IMR-90 (cell line): Measurements from ENCODE around the gene EXOC6B. TPM values are rescaled to one million over a fixed set of nuclear protein-coding genes. Genes with fewer than 3 reads are reported as not detected.

Experiments
- ATAC-seq: fragments of 200-7000 bp; cut with Tn5 transposase; 2 replicates; pipeline ENCODE4 v1.9.1; 2020; ENCODE audit warnings: low read depth, mild to moderate bottlenecking, moderate library complexity
- BruUV-seq: library from RNA; stranded (reverse); fragments of 400-500 nt; replicated peaks from 2 replicates; lab custom pipeline; 2021; lab: Mats Ljungman, UMichigan
- CTCF ChIA-PET: fragments of 300-600 bp; formaldehyde crosslinking; extraction: SDS; loops from one replicate; lab custom pipeline; 2021; ENCODE audit warnings: antibody characterized with exemption; lab: Yijun Ruan, JAX
- POLR2A ChIA-PET: fragments of 300-600 bp; sonication (Branson Sonifier 250); formaldehyde crosslinking; loops from one replicate; lab custom pipeline; 2022; ENCODE audit warnings: antibody characterized with exemption; ENCODE audit not compliant: unreplicated experiment; lab: Charles Lee
- DNase-seq: peaks from one replicate; pipeline ENCODE4 v3.0.0; 2013
- H2AFZ ChIP-seq: replicated peaks from 2 replicates; pipeline ENCODE3; 2013; ENCODE audit warnings: low read length, mild to moderate bottlenecking; ENCODE audit not compliant: poor library complexity
- H2AK5ac ChIP-seq: 2 replicates; pipeline ENCODE4 v1.6.1; 2013; ENCODE audit warnings: low read depth, low read length, inconsistent platforms
- H2AK9ac ChIP-seq: replicated peaks from 2 replicates; pipeline ENCODE3; 2013; ENCODE audit warnings: mild to moderate bottlenecking, low read depth, low read length, moderate library complexity; ENCODE audit not compliant: poor library complexity
- H2BK120ac ChIP-seq: 2 replicates; pipeline ENCODE4 v1.6.1; 2013; ENCODE audit warnings: low read depth, low read length, inconsistent platforms
- H2BK15ac ChIP-seq: 3 replicates; pipeline ENCODE4 v1.6.1; 2013; ENCODE audit warnings: low read depth, low read length, inconsistent platforms
- H2BK20ac ChIP-seq: 2 replicates; pipeline ENCODE4 v1.6.1; 2013; ENCODE audit warnings: low read depth, mild to moderate bottlenecking, inconsistent platforms, low read length, moderate library complexity
- H2BK5ac ChIP-seq: 2 replicates; pipeline ENCODE4 v1.6.1; 2013; ENCODE audit warnings: mild to moderate bottlenecking, low read depth, low read length, inconsistent platforms; ENCODE audit not compliant: poor library complexity, severe bottlenecking
- H3K14ac ChIP-seq: replicated peaks from 2 replicates; pipeline ENCODE4 v1.6.1; 2013; ENCODE audit warnings: low read depth, low read length, inconsistent platforms
- H3K18ac ChIP-seq: 2 replicates; pipeline ENCODE4 v1.6.1; 2013; ENCODE audit warnings: low read depth, low read length, control low read depth
- H3K23ac ChIP-seq: 2 replicates; pipeline ENCODE4 v1.6.1; 2013; ENCODE audit warnings: low read depth, low read length, inconsistent platforms
- H3K27ac ChIP-seq: 2 replicates; pipeline ENCODE4 v1.5.1; 2013; ENCODE audit warnings: mild to moderate bottlenecking, control low read depth, low read length; ENCODE audit not compliant: insufficient read depth
- H3K27me3 ChIP-seq: 2 replicates; pipeline ENCODE4 v1.6.1; 2013; ENCODE audit warnings: low read length; ENCODE audit not compliant: control insufficient read depth, insufficient read depth
- H3K36me3 ChIP-seq: 2 replicates; pipeline ENCODE4 v1.6.1; 2013; ENCODE audit warnings: low read length, mixed read lengths; ENCODE audit not compliant: control insufficient read depth, insufficient read depth
- H3K4ac ChIP-seq: 2 replicates; pipeline ENCODE4 v1.6.1; 2013; ENCODE audit warnings: low read depth, low read length, inconsistent platforms
- H3K4me1 ChIP-seq: 2 replicates; pipeline ENCODE4 v1.6.1; 2013; ENCODE audit warnings: low read length, mixed read lengths; ENCODE audit not compliant: control insufficient read depth, insufficient read depth
- H3K4me2 ChIP-seq: 2 replicates; pipeline ENCODE4 v1.6.1; 2013; ENCODE audit warnings: low read depth, mild to moderate bottlenecking, control low read depth, low read length, moderate library complexity
- H3K4me3 ChIP-seq: 2 replicates; pipeline ENCODE4 v1.5.1; 2013; ENCODE audit warnings: low read depth, mild to moderate bottlenecking, control low read depth, low read length, moderate library complexity; ENCODE audit not compliant: insufficient read depth
- H3K56ac ChIP-seq: 2 replicates; pipeline ENCODE4 v1.6.1; 2013; ENCODE audit warnings: low read length, inconsistent platforms; ENCODE audit not compliant: insufficient read depth; ENCODE audit errors: extremely low read depth
- H3K79me1 ChIP-seq, 2 experiments: 2 replicates each; pipeline ENCODE4 v1.6.1; 2013; ENCODE audit warnings: low read length in 2 of 2, inconsistent platforms in 1 of 2, low read depth in 1 of 2
- H3K9ac ChIP-seq: 2 replicates; pipeline ENCODE4 v1.6.1; 2013; ENCODE audit warnings: low read depth, low read length, control low read depth
- H3K9me1 ChIP-seq: 2 replicates; pipeline ENCODE4 v1.6.1; 2013; ENCODE audit warnings: low read length, inconsistent platforms; ENCODE audit not compliant: insufficient read depth
- H3K9me3 ChIP-seq: 2 replicates; pipeline ENCODE4 v1.6.1; 2013; ENCODE audit warnings: low read length; ENCODE audit not compliant: control insufficient read depth, insufficient read depth
- H4K20me1 ChIP-seq: 2 replicates; pipeline ENCODE4 v1.6.1; 2013; ENCODE audit warnings: low read length, inconsistent platforms; ENCODE audit not compliant: insufficient read depth
- H4K5ac ChIP-seq: 2 replicates; pipeline ENCODE4 v1.6.1; 2013; ENCODE audit warnings: mild to moderate bottlenecking, low read depth, low read length, control low read depth
- H4K8ac ChIP-seq, 2 experiments: 2 replicates each; pipeline ENCODE4 v1.6.1; 2013; ENCODE audit warnings: low read depth in 2 of 2, low read length in 2 of 2, control low read depth in 1 of 2, inconsistent platforms in 1 of 2
- H4K91ac ChIP-seq: 2 replicates; pipeline ENCODE4 v1.6.1; 2013; ENCODE audit warnings: low read depth, low read length, inconsistent platforms; ENCODE audit not compliant: insufficient read depth
- CEBPB ChIP-seq: IDR thresholded peaks from 2 replicates; pipeline ENCODE4 v1.6.1; 2012; ENCODE audit warnings: low read depth, low read length, improper control_type of control experiment
- MAFK ChIP-seq: IDR thresholded peaks from 2 replicates; pipeline ENCODE4 v1.6.1; 2012; ENCODE audit warnings: low read depth, low read length, improper control_type of control experiment
- NFE2L2 ChIP-seq: fragments of 150-350 bp; IDR thresholded peaks from 2 replicates; pipeline ENCODE4 v1.6.1; 2016; ENCODE audit warnings: low read depth, mild to moderate bottlenecking, low read length
- POLR2A ChIP-seq: IDR thresholded peaks from 2 replicates; pipeline ENCODE4 v1.6.1; 2012; ENCODE audit warnings: mild to moderate bottlenecking, low read depth, low read length
- RAD21 ChIP-seq: IDR thresholded peaks from 2 replicates; pipeline ENCODE4 v1.6.1; 2012; ENCODE audit warnings: low read length, improper control_type of control experiment
- RCOR1 ChIP-seq: IDR thresholded peaks from 2 replicates; pipeline ENCODE4 v1.6.1; 2012; ENCODE audit warnings: mild to moderate bottlenecking, low read length, improper control_type of control experiment; ENCODE audit not compliant: insufficient replicate concordance
- RFX5 ChIP-seq: IDR thresholded peaks from 2 replicates; pipeline ENCODE4 v1.8.0; 2012; ENCODE audit warnings: low read depth, mild to moderate bottlenecking, low read length, moderate library complexity
- SMC3 ChIP-seq: fragments of 150-350 bp; IDR thresholded peaks from 2 replicates; pipeline ENCODE4 v1.6.1; 2016; ENCODE audit warnings: low read depth, mild to moderate bottlenecking, antibody characterized with exemption, low read length, moderate library complexity
- USF2 ChIP-seq: fragments of 150-350 bp; IDR thresholded peaks from 2 replicates; pipeline ENCODE4 v1.6.1; 2017; ENCODE audit warnings: mild to moderate bottlenecking, antibody characterized with exemption, low read length, low read depth
- whole genome bisulfite sequencing, 2 experiments: methylation state at CpG; one replicate each; pipeline versions ENCODE4 v1.1.5 to v1.1.7; 2013; ENCODE audit warnings: missing lambda C conversion rate in 2 of 2; ENCODE audit not compliant: insufficient read length in 1 of 2; ENCODE audit errors: extremely low coverage in 2 of 2; 5-methylcytosine and 5-hydroxymethylcytosine counted together
- dilution Hi-C: fragments of 300-500 bp; cut with HindIII; formaldehyde crosslinking; loops from one replicate; pipeline ENCODE4 v1.14.3; 2018; ENCODE audit warnings: low sequenced_read_pairs; ENCODE audit not compliant: unreplicated experiment
- in situ Hi-C: fragments of 300-500 bp; cut with MboI; formaldehyde crosslinking; loops from 3 replicates; pipeline ENCODE4 v1.14.3; 2019; ENCODE audit warnings: low sequenced_read_pairs, inconsistent platforms, mixed read lengths
- intact Hi-C: fragments of 100-400 bp; cut with micrococcal nuclease; formaldehyde crosslinking; loops from 2 replicates; pipeline ENCODE4 v1.10.0; 2022
- polyA plus RNA-seq, 3 experiments: library from polyadenylated mRNA; depleted of rRNA; stranded (reverse); fragments of >200 nt; gene quantifications; 2 replicates each; pipeline ENCODE4 v1.2.3, GENCODE V29; 2012; ENCODE audit warnings: low replicate concordance in 1 of 3
- total RNA-seq: library from RNA; depleted of rRNA; stranded (reverse); fragments of >200 nt; gene quantifications from 2 replicates; pipeline ENCODE4 v1.2.3, GENCODE V29; 2012

The EXOC6B gene
- total and polyA plus RNA-seq, 2 of the 4 experiments (the other 2 are of a cell fraction), result 10.2 to 29.4 TPM

- Histone ChIP-seq H3K56ac (no peak overlapping the region), H3K27me3 (peaks cover 35% of the 10 kb centered on the region), H3K9me3 (no peaks in the 10 kb centered on the region), H2BK20ac (no peak overlapping the region), H2AK9ac (no peak overlapping the region), H3K9ac (no peak overlapping the region), H3K4me2 (no peak overlapping the region), H3K18ac (no peak overlapping the region), H3K4me3 (no peak overlapping the region), H2AK5ac (no peak overlapping the region), H2BK15ac (no peak overlapping the region), H4K91ac (no peak overlapping the region), H4K20me1 (no peaks in the 10 kb centered on the region), H3K27ac (no peak overlapping the region), H2BK120ac (no peak overlapping the region), H2BK5ac (no peak overlapping the region), H3K36me3 (no peaks in the 10 kb centered on the region), H2AFZ (no peak overlapping the region), H3K4ac (no peak overlapping the region), H4K8ac (no peak overlapping the region), H4K5ac (no peak overlapping the region), H3K9me1 (no peaks in the 10 kb centered on the region), H3K4me1 (no peaks in the 10 kb centered on the region), H3K79me1 (no peaks in the 10 kb centered on the region), H3K23ac (no peak overlapping the region), H3K14ac (no peak overlapping the region)
- no TSS peak for BruUV-seq
- ChIA-PET CTCF (interaction anchor here (0.7 kb wide), 1 partner anchor 14 kb away, joined by 4 read pairs; no protein-coding TSS in a partner anchor), POLR2A (no interaction called here)
- dilution Hi-C loops (no loop called here), in situ Hi-C loops (no loop called here), intact Hi-C loops (no loop called here)
- TF ChIP-seq USF2, result no peak
- TF ChIP-seq RAD21, result no peak
- TF ChIP-seq SMC3, result no peak
- TF ChIP-seq POLR2A, result no peak
- no peak for TF ChIP-seq RFX5
- no peak for TF ChIP-seq RCOR1
- TF ChIP-seq CEBPB, result no peak
- no peak for TF ChIP-seq MAFK
- no peak for TF ChIP-seq NFE2L2
- DNase-seq (no peak), ATAC-seq (no peak)
- WGBS, 2 experiments, result no CpG with 5 or more reads among the region's 6 CpGs
Measured at GRCh38 chr2:72846171-72847095, 20.6 kb upstream of the EXOC6B start.
